Measurements from ENCODE around the gene WWOX.

WWOX gene

DNA sequence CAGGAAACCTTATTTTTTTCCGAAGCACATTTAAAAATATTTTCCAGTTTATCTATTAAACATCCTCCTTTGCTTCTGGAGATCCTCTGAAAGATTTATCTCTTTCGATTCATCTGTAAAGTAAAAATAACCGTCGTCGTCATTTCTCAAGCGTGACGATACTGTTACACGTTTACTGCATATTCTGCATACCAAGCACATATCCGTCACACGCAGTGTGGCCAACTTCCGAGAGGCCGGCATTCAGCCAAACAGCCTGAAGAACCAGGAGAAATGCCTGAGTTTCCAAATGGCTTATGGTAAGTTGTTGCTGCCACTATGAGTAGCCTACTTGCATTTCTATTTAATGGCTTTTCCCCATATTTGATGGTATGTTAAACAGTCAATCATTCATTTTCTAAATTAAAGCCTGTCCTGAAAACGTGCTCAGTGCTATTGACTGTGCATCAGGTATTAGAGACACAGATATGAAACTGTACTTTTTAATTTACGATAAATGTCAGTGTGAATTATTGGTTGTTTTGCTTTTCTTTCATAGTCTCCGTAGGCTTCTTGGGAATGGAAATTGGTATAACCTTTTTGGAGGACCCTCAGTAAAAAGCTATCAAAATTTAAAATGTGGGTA lies 275.7 kb downstream of the WWOX start:
- no peak for DNase-seq (ENCODE audit: low read depth, low spot score)
- Histone ChIP-seq H3K4me3 (no peak overlapping the region), H3K36me3 (ENCODE audit: insufficient read depth, low read length) (no peaks in the 10 kb centered on the region), H3K27ac (no peak overlapping the region), H3K9me3 (ENCODE audit: low read depth, low read length) (no peaks in the 10 kb centered on the region), H3K9ac (ENCODE audit: insufficient read length) (no peak overlapping the region)
- TF ChIP-seq FOXP2 (optimal IDR thresholded peaks at IDR 0.05; ENCODE audit: control extremely low read depth, extremely low read length, insufficient read depth) (no peak), EZH2 (IDR thresholded peaks at IDR 0.05) (no peak), POLR2AphosphoS5 (IDR thresholded peaks at IDR 0.05; ENCODE audit: borderline replicate concordance, low read depth, low read length) (no peak)

DNA sequence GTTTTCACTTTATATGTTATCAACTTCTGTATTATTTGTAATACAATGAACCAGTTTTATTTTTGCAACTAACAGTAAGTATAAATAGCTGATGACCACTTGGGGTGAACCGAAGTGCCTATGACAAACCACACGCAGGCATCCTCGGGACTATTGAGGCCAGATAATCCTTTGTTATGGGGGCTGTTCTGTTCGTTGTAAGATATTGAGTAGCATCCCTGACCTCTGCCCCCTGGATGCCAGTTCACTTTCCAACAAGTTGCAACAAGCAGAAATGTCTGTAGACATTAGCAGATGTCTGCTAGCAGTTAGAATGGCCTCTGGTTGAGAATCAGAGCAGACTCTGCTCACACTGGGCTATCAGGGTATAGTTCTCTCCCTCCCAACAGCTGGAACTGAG lies 277.0 kb downstream of the WWOX start:
- TF ChIP-seq POLR2AphosphoS5 (IDR thresholded peaks at IDR 0.05; ENCODE audit: borderline replicate concordance, low read depth, low read length) (no peak), FOXP2 (optimal IDR thresholded peaks at IDR 0.05; ENCODE audit: control extremely low read depth, extremely low read length, insufficient read depth) (no peak), EZH2 (IDR thresholded peaks at IDR 0.05) (no peak)
- Histone ChIP-seq H3K4me3 (no peak overlapping the region), H3K27ac (no peak overlapping the region), H3K9me3 (ENCODE audit: low read depth, low read length) (no peaks in the 10 kb centered on the region), H3K36me3 (ENCODE audit: insufficient read depth, low read length) (no peaks in the 10 kb centered on the region), H3K9ac (ENCODE audit: insufficient read length) (no peak overlapping the region)
- DNase-seq (ENCODE audit: low read depth, low spot score), result no peak

- Histone ChIP-seq H3K36me3 (ENCODE audit: insufficient read depth, low read length) (no peaks in the 10 kb centered on the region), H3K9me3 (ENCODE audit: low read depth, low read length) (no peaks in the 10 kb centered on the region), H3K27ac (no peak overlapping the region), H3K9ac (ENCODE audit: insufficient read length) (no peak overlapping the region), H3K4me3 (no peak overlapping the region)
- DNase-seq (ENCODE audit: low read depth, low spot score), result no peak
- TF ChIP-seq POLR2AphosphoS5 (IDR thresholded peaks at IDR 0.05; ENCODE audit: borderline replicate concordance, low read depth, low read length) (no peak), EZH2 (IDR thresholded peaks at IDR 0.05) (no peak), FOXP2 (optimal IDR thresholded peaks at IDR 0.05; ENCODE audit: control extremely low read depth, extremely low read length, insufficient read depth) (no peak)
These were observed 277.9 kb downstream of the WWOX start for GRCh38 chr16:78377312-78377711.

GRCh38 chr16:78381060-78381459 lies 281.6 kb downstream of the WWOX start:
- no peak for TF ChIP-seq FOXP2 (optimal IDR thresholded peaks at IDR 0.05; ENCODE audit: control extremely low read depth, extremely low read length, insufficient read depth)
- TF ChIP-seq POLR2AphosphoS5 (IDR thresholded peaks at IDR 0.05; ENCODE audit: borderline replicate concordance, low read depth, low read length), result no peak
- TF ChIP-seq EZH2 (IDR thresholded peaks at IDR 0.05), result no peak

DNA sequence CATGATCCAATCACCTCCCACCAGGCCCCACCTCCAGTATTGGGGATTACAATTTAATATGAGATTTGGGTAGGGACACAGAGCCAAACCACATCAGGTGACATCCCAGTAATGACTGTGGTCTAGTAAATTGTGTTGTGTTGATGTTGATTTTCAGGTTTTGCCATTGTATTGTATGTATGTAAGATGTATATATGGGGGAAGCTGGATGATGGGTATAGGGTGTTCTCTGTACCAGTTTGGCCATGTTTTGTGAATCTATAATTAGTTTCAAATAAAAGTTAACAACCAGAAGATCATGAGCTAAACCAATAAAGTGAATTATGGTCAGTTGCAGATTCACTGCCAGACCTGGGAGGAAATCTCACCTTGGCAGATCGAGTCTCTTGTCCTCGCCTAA lies 283.7 kb downstream of the WWOX start:
- H3K9ac ChIP-seq (ENCODE audit: insufficient read length), result no peak overlapping the region
- no peaks in the 10 kb centered on the region for H3K36me3 ChIP-seq (ENCODE audit: insufficient read depth, low read length)
- H3K4me3 ChIP-seq, result no peak overlapping the region
- TF ChIP-seq EZH2 (IDR thresholded peaks at IDR 0.05) (no peak), FOXP2 (optimal IDR thresholded peaks at IDR 0.05; ENCODE audit: control extremely low read depth, extremely low read length, insufficient read depth) (no peak), POLR2AphosphoS5 (IDR thresholded peaks at IDR 0.05; ENCODE audit: borderline replicate concordance, low read depth, low read length) (no peak)
- no peak for DNase-seq (ENCODE audit: low read depth, low spot score)
- no peak overlapping the region for H3K27ac ChIP-seq
- H3K9me3 ChIP-seq (ENCODE audit: low read depth, low read length), result no peaks in the 10 kb centered on the region

More at GRCh38 chr16:78381060-78381459, 281.6 kb downstream of the WWOX start:
- Histone ChIP-seq H3K36me3 (ENCODE audit: insufficient read depth, low read length) (no peaks in the 10 kb centered on the region), H3K9ac (ENCODE audit: insufficient read length) (no peak overlapping the region), H3K4me3 (no peak overlapping the region), H3K9me3 (ENCODE audit: low read depth, low read length) (no peaks in the 10 kb centered on the region), H3K27ac (no peak overlapping the region)
- no peak for DNase-seq (ENCODE audit: low read depth, low spot score)

GRCh38 chr16:78385086-78385805 lies 285.8 kb downstream of the WWOX start:
- H3K9me3 ChIP-seq (ENCODE audit: low read depth, low read length), result no peaks in the 10 kb centered on the region
- H3K27ac ChIP-seq, result no peak overlapping the region
- no peaks in the 10 kb centered on the region for H3K36me3 ChIP-seq (ENCODE audit: insufficient read depth, low read length)
- no peak for TF ChIP-seq EZH2 (IDR thresholded peaks at IDR 0.05)
- TF ChIP-seq POLR2AphosphoS5 (IDR thresholded peaks at IDR 0.05; ENCODE audit: borderline replicate concordance, low read depth, low read length), result no peak
- TF ChIP-seq FOXP2 (optimal IDR thresholded peaks at IDR 0.05; ENCODE audit: control extremely low read depth, extremely low read length, insufficient read depth), result no peak
- H3K4me3 ChIP-seq, result no peak overlapping the region
- no peak overlapping the region for H3K9ac ChIP-seq (ENCODE audit: insufficient read length)
- no peak for DNase-seq (ENCODE audit: low read depth, low spot score)

- no peak overlapping the region for H3K4me3 ChIP-seq
- no peaks in the 10 kb centered on the region for H3K36me3 ChIP-seq (ENCODE audit: insufficient read depth, low read length)
- H3K9me3 ChIP-seq (ENCODE audit: low read depth, low read length), result no peaks in the 10 kb centered on the region
- H3K27ac ChIP-seq, result no peak overlapping the region
- no peak overlapping the region for H3K9ac ChIP-seq (ENCODE audit: insufficient read length)
- TF ChIP-seq FOXP2 (optimal IDR thresholded peaks at IDR 0.05; ENCODE audit: control extremely low read depth, extremely low read length, insufficient read depth) (no peak), POLR2AphosphoS5 (IDR thresholded peaks at IDR 0.05; ENCODE audit: borderline replicate concordance, low read depth, low read length) (no peak), EZH2 (IDR thresholded peaks at IDR 0.05) (no peak)
- no peak for DNase-seq (ENCODE audit: low read depth, low spot score)
These were observed 287.3 kb downstream of the WWOX start for GRCh38 chr16:78386557-78387324.

- Histone ChIP-seq H3K36me3 (ENCODE audit: insufficient read depth, low read length) (no peaks in the 10 kb centered on the region; the same call in 1 of the 2 replicates), H3K9ac (ENCODE audit: insufficient read length) (no peak overlapping the region), H3K4me3 (no peak overlapping the region), H3K27ac (no peak overlapping the region), H3K9me3 (ENCODE audit: low read depth, low read length) (no peaks in the 10 kb centered on the region)
- DNase-seq (ENCODE audit: low read depth, low spot score), result no peak
- TF ChIP-seq FOXP2 (optimal IDR thresholded peaks at IDR 0.05; ENCODE audit: control extremely low read depth, extremely low read length, insufficient read depth) (no peak), EZH2 (IDR thresholded peaks at IDR 0.05) (no peak), POLR2AphosphoS5 (IDR thresholded peaks at IDR 0.05; ENCODE audit: borderline replicate concordance, low read depth, low read length) (no peak)
These were observed 289.6 kb downstream of the WWOX start for GRCh38 chr16:78389009-78389498.

All from SK-N-MC (cell line).